Measurements from ENCODE around the gene FLNB.
A peak's percentile ranks its signal among the peaks of the same experiment; 100 is the strongest.

Gene FLNB

GRCh38 chr3:58169371-58169770, 161.1 kb downstream of the FLNB start:
- no peak for DNase-seq

GRCh38 chr3:58170376-58170775, 162.2 kb downstream of the FLNB start:
- no peak for DNase-seq

- DNase-seq, result no peak
Measured at GRCh38 chr3:58171126-58171525, 162.9 kb downstream of the FLNB start.

- no peak for DNase-seq
Measured at GRCh38 chr3:58173029-58173668, 164.9 kb downstream of the FLNB start.

GRCh38 chr3:58173669-58174398, 165.6 kb downstream of the FLNB start:
- peak; percentile 61 for DNase-seq

GRCh38 chr3:58175187-58175436, 166.9 kb downstream of the FLNB start:
- no peak for DNase-seq

- no peak for DNase-seq
Measured at GRCh38 chr3:58175437-58176184, 167.4 kb downstream of the FLNB start.

- no peak for DNase-seq
Measured at GRCh38 chr3:58176185-58176530, 167.9 kb downstream of the FLNB start.

- no peak for DNase-seq
Measured at GRCh38 chr3:58176827-58177489, 168.7 kb downstream of the FLNB start.

GRCh38 chr3:58177747-58178527, 169.7 kb downstream of the FLNB start:
- DNase-seq, result peak; percentile 99

GRCh38 chr3:58178528-58179234, 170.5 kb downstream of the FLNB start:
- peak; percentile 53 for DNase-seq

- DNase-seq, result no peak
Measured at GRCh38 chr3:58179235-58180098, 171.2 kb downstream of the FLNB start.

- DNase-seq, result no peak
Measured at GRCh38 chr3:58180099-58180880, 172.1 kb downstream of the FLNB start.

- no peak for DNase-seq
Measured at GRCh38 chr3:58180940-58181587, 172.8 kb downstream of the FLNB start.

GRCh38 chr3:58183221-58183620, 175.0 kb downstream of the FLNB start:
- DNase-seq, result no peak

GRCh38 chr3:58183891-58184290, 175.7 kb downstream of the FLNB start:
- no peak for DNase-seq

- DNase-seq, result no peak
Measured at GRCh38 chr3:58184309-58184981, 176.2 kb downstream of the FLNB start.

GRCh38 chr3:58184982-58185360, 176.7 kb downstream of the FLNB start:
- no peak for DNase-seq

- no peak for DNase-seq
Measured at GRCh38 chr3:58188173-58188564, 179.9 kb downstream of the FLNB start.
